Measurements from ENCODE around the gene HAUS5. TPM values are rescaled to one million over a fixed set of nuclear protein-coding genes. Genes with fewer than 3 reads are reported as not detected.
A peak's percentile ranks its signal among the peaks of the same experiment; 100 is the strongest.
"Not testable (repeated sequence)": the region's sequence is repeated elsewhere in the genome, so short reads cannot be mapped to it uniquely, and the experiment has no call there.

HAUS5 gene
- total RNA-seq, 1 donor from 2014 or later, result 5.3 TPM

DNA sequence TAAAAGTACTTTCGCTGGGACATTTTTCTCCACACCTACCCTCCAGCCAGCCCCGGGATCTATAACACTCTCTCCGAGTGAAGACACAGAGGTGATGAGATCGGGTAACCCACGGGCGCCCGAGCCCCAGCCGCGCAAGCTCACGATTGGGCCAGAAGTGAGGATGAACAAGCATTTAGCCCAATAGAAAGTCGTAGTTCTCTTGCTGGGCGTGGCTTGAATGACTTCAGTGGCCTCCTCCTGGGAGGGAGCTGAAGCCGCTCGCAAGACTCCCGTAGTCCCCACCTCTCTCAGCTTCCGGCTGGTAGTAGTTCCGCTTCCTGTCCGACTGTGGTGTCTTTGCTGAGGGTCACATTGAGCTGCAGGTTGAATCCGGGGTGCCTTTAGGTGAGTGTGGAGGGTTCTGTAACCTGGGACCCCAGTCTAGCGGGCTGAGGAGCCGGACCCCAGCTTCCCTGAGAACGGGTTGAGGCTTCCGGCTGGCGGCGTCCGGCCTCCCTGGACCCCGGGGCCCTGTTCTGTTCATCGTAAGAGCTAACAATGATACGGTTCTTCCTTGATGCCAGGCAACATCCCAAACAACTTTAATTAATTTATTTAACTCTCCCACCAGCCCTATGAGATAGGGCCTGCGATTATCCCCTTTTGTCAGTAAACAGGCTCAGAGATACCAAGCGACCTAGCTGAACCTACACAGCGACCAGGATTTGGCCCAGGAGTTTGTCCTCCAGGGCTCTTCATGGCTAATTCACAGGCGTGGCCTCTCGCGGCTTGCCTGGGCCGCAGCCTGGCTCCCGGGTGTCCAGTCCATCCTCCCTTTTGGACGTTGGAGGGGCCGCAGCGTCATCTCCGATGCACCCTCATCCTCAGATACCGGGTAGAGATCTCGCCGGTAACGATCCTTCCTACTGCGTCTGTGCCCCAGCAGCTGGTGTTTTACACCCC is 35.8 kb downstream of the HAUS5 start, which contains the start of gene COX6B1:
Gene COX6B1 (plus strand): TSS at position 307 of the 945 bp plus-strand sequence. CDS start 2,921 bp downstream, outside the sequence.
- H3K36me3 Mint-ChIP-seq (ENCODE audit: low read depth, unreplicated experiment), result peaks cover 6% of the 10 kb centered on the region
- Histone ChIP-seq H3K4me1 (ENCODE audit: insufficient read depth, low read length) (peaks cover 14% of the 10 kb centered on the region), H3K4me2 (ENCODE audit: low read length) (peak within 1 kb of the TSS; percentile 92), H3K9ac (ENCODE audit: low read length) (peak within 1 kb of the TSS; percentile 91), H4K20me1 (ENCODE audit: insufficient read depth, low read length) (peaks cover 10% of the 10 kb centered on the region), H3K9me3 (ENCODE audit: insufficient read depth, low read depth, low read length) (no peaks in the 10 kb centered on the region), H3K27ac (ENCODE audit: low read depth, low read length) (peak within 1 kb of the TSS; percentile 69), H3K79me2 (ENCODE audit: insufficient read depth, low read length) (peaks cover 31% of the 10 kb centered on the region), H3K36me3 (ENCODE audit: insufficient read depth, low read length) (no peaks in the 10 kb centered on the region), H3K4me3 (ENCODE audit: insufficient read depth, low read depth, low read length) (peak within 1 kb of the TSS; percentile 92), H2AFZ (ENCODE audit: low read depth, low read length) (peak within 1 kb of the TSS; percentile 79), H3K27me3 (ENCODE audit: insufficient read depth, low read length) (no peaks in the 10 kb centered on the region)
- TF ChIP-seq CTCF (IDR thresholded peaks at IDR 0.05; ENCODE audit: insufficient read depth, low read depth, low read length) (no peak), EZH2 (IDR thresholded peaks at IDR 0.05; ENCODE audit: insufficient read depth, low read length) (no peak)
- no peaks in the 10 kb centered on the region for H3K27me3 Mint-ChIP-seq (ENCODE audit: low read depth, unreplicated experiment)
- no peaks in the 10 kb centered on the region for H3K9me3 Mint-ChIP-seq (ENCODE audit: unreplicated experiment)
- H3K4me1 Mint-ChIP-seq (ENCODE audit: low read depth, unreplicated experiment), result peaks cover 7% of the 10 kb centered on the region
- peak; percentile 95 for DNase-seq (ENCODE audit: low read depth)
- peak; percentile 88 for FAIRE-seq
- H3K4me3 Mint-ChIP-seq (ENCODE audit: unreplicated experiment), result peak within 1 kb of the TSS; percentile 99
- peak within 1 kb of the TSS; percentile 92 for H3K27ac Mint-ChIP-seq (ENCODE audit: unreplicated experiment)

DNA sequence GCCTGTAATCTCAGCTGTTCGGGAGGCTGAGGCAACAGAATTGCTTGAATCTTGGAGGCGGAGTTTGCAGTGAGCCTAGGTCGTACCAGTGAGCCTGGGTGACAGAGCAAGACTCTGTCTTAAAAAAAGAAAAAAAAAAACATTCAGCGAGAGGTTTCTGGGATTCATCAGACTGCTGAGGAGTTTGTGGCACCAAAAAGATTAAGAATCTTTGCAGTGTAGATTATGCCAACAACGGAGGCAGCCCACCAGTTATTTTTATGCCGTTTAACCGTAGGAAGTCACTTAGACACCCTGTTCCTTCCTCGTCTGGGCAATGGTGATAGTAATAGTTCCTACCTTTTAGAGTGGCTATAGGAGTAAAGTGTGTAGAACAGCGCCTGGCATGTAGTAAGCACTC is 38.0 kb downstream of the HAUS5 start:
- Mint-ChIP-seq H3K27ac (ENCODE audit: unreplicated experiment) (no peak overlapping the region), H3K36me3 (ENCODE audit: low read depth, unreplicated experiment) (peaks cover 7% of the 10 kb centered on the region), H3K4me1 (ENCODE audit: low read depth, unreplicated experiment) (peaks cover 7% of the 10 kb centered on the region), H3K27me3 (ENCODE audit: low read depth, unreplicated experiment) (no peaks in the 10 kb centered on the region), H3K4me3 (ENCODE audit: unreplicated experiment) (no peak overlapping the region), H3K9me3 (ENCODE audit: unreplicated experiment) (no peaks in the 10 kb centered on the region)
- Histone ChIP-seq H3K4me3 (ENCODE audit: insufficient read depth, low read depth, low read length) (no peak overlapping the region), H3K4me1 (ENCODE audit: insufficient read depth, low read length) (peaks cover 11% of the 10 kb centered on the region), H3K79me2 (ENCODE audit: insufficient read depth, low read length) (peaks cover 31% of the 10 kb centered on the region), H3K27me3 (ENCODE audit: insufficient read depth, low read length) (no peaks in the 10 kb centered on the region), H2AFZ (ENCODE audit: low read depth, low read length) (no peak overlapping the region), H3K9ac (ENCODE audit: low read length) (no peak overlapping the region), H3K36me3 (ENCODE audit: insufficient read depth, low read length) (peaks cover 9% of the 10 kb centered on the region), H3K9me3 (ENCODE audit: insufficient read depth, low read depth, low read length) (no peaks in the 10 kb centered on the region), H3K27ac (ENCODE audit: low read depth, low read length) (no peak overlapping the region), H4K20me1 (ENCODE audit: insufficient read depth, low read length) (peaks cover 18% of the 10 kb centered on the region), H3K4me2 (ENCODE audit: low read length) (no peak overlapping the region)
- no peak for FAIRE-seq
- DNase-seq (ENCODE audit: low read depth), result no peak
- TF ChIP-seq CTCF (IDR thresholded peaks at IDR 0.05; ENCODE audit: insufficient read depth, low read depth, low read length), result no peak
- TF ChIP-seq EZH2 (IDR thresholded peaks at IDR 0.05; ENCODE audit: insufficient read depth, low read length), result no peak

DNA sequence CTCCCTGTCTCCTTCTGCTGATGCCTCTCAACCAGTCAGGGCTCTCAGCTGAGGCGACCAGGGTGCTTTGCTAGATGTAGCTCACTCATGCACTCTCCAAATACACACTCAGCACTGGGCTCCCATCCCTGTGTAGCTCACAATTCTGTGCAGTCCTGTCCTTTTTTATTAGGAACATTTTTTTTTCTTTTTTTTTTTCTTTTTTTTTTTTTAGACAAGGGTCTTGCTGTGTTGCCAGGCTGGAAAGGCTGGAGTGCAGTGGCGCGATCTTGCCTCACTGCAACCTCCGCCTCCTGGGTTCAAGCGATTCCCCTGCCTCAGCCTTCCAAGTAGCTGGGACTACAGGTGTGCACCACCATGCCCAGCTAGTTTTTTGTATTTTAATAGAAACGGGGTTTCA is 42.3 kb downstream of the HAUS5 start:
- H3K27ac Mint-ChIP-seq (ENCODE audit: unreplicated experiment); H3K27ac ChIP-seq (ENCODE audit: low read depth, low read length); DNase-seq (ENCODE audit: low read depth); H2AFZ ChIP-seq (ENCODE audit: low read depth, low read length); H3K9me3 ChIP-seq (ENCODE audit: insufficient read depth, low read depth, low read length); H3K27me3 Mint-ChIP-seq (ENCODE audit: low read depth, unreplicated experiment); H3K4me1 ChIP-seq (ENCODE audit: insufficient read depth, low read length); H3K4me2 ChIP-seq (ENCODE audit: low read length); H3K4me1 Mint-ChIP-seq (ENCODE audit: low read depth, unreplicated experiment); H3K27me3 ChIP-seq (ENCODE audit: insufficient read depth, low read length); H3K9ac ChIP-seq (ENCODE audit: low read length); FAIRE-seq; H3K9me3 Mint-ChIP-seq (ENCODE audit: unreplicated experiment); H3K4me3 ChIP-seq (ENCODE audit: insufficient read depth, low read depth, low read length); H3K4me3 Mint-ChIP-seq (ENCODE audit: unreplicated experiment): not testable (repeated sequence)
- Histone ChIP-seq H3K36me3 (ENCODE audit: insufficient read depth, low read length) (peaks cover 21% of the 10 kb centered on the region), H4K20me1 (ENCODE audit: insufficient read depth, low read length) (peaks cover 36% of the 10 kb centered on the region), H3K79me2 (ENCODE audit: insufficient read depth, low read length) (peaks cover 13% of the 10 kb centered on the region)
- H3K36me3 Mint-ChIP-seq (ENCODE audit: low read depth, unreplicated experiment), result peaks cover 21% of the 10 kb centered on the region

All from astrocyte (in vitro differentiated cells and primary cell).